Mucosa of rectum (tissue), 2 donors: ENCODE data around the gene PRKG1.

Source experiments
- H3K27ac ChIP-seq, 2 donors: one replicate each; pipeline ENCODE4 v1.7.0; 2013; ENCODE audit warnings: inconsistent platforms in 2 of 2, low read depth in 2 of 2, low read length in 2 of 2
- H3K27me3 ChIP-seq, 2 donors: one replicate each; pipeline ENCODE4 v1.7.0; 2013; ENCODE audit warnings: low read length in 2 of 2; ENCODE audit not compliant: control insufficient read depth in 2 of 2, insufficient read depth in 2 of 2
- H3K36me3 ChIP-seq, 2 donors: one replicate each; pipeline ENCODE4 v1.7.0; 2013; ENCODE audit warnings: low read length in 2 of 2; ENCODE audit not compliant: control insufficient read depth in 2 of 2, insufficient read depth in 2 of 2
- H3K4me1 ChIP-seq, 2 donors: one replicate each; pipeline ENCODE4 v1.7.0; 2013; ENCODE audit warnings: low read length in 2 of 2, mild to moderate bottlenecking in 1 of 2; ENCODE audit not compliant: control insufficient read depth in 2 of 2, insufficient read depth in 2 of 2
- H3K4me3 ChIP-seq, 2 donors: one replicate each; pipeline ENCODE4 v1.7.0; 2013; ENCODE audit warnings: low read length in 2 of 2
- H3K9ac ChIP-seq, 2 donors: one replicate each; pipeline ENCODE4 v1.7.0; 2013; ENCODE audit warnings: low read length in 2 of 2, low read depth in 1 of 2, mild to moderate bottlenecking in 1 of 2
- H3K9me3 ChIP-seq, 2 donors: one replicate each; pipeline ENCODE4 v1.7.0; 2013; ENCODE audit warnings: low read length in 2 of 2; ENCODE audit not compliant: control insufficient read depth in 2 of 2
- donor health status: healthy.
- donor health status: Normal muscosa, but diverticular disease.

The PRKG1 gene

DNA sequence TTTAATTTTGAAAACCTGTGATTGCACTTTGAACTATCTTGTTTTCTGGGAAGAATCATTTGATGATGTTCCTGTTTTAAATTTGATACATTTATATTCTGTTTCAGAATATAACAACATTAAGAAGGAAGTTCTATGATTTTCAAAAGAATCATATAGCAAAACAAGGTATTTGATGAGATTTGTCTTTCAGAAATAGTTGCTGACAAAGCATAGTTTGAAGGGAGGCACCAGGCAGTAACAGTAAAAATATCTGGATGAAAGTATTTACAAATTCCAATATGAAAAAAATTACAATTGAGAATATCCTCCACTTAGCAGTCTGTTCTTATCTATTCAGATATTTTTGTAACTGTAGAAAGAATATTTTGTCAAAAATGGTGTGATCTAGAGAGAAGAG lies 891.2 kb downstream of the PRKG1 start:
- Histone ChIP-seq H3K4me3 (no peak overlapping the region), H3K27ac (no peak overlapping the region), H3K9me3 (no peaks in the 10 kb centered on the region), H3K36me3 (no peaks in the 10 kb centered on the region), H3K9ac (no peak overlapping the region), H3K27me3 (no peaks in the 10 kb centered on the region), H3K4me1 (no peaks in the 10 kb centered on the region)

GRCh38 chr10:51972733-51973346 lies 898.6 kb downstream of the PRKG1 start:
- Histone ChIP-seq H3K9ac (no peak overlapping the region), H3K4me3 (no peak overlapping the region), H3K27me3 (no peaks in the 10 kb centered on the region), H3K36me3 (no peaks in the 10 kb centered on the region), H3K9me3 (no peaks in the 10 kb centered on the region), H3K27ac (no peak overlapping the region), H3K4me1 (no peaks in the 10 kb centered on the region)

- Histone ChIP-seq H3K27me3 (no peaks in the 10 kb centered on the region), H3K9ac (no peak overlapping the region)
Observed at GRCh38 chr10:51980752-51981151, 906.5 kb downstream of the PRKG1 start.

GRCh38 chr10:51981731-51982130 lies 907.4 kb downstream of the PRKG1 start:
- Histone ChIP-seq H3K27me3 (no peaks in the 10 kb centered on the region), H3K27ac (no peak overlapping the region), H3K9ac (no peak overlapping the region)

More at GRCh38 chr10:51980752-51981151, 906.5 kb downstream of the PRKG1 start:
- Histone ChIP-seq H3K4me3 (no peak overlapping the region), H3K27ac (no peak overlapping the region), H3K36me3 (no peaks in the 10 kb centered on the region), H3K4me1 (no peaks in the 10 kb centered on the region), H3K9me3 (no peaks in the 10 kb centered on the region)

DNA sequence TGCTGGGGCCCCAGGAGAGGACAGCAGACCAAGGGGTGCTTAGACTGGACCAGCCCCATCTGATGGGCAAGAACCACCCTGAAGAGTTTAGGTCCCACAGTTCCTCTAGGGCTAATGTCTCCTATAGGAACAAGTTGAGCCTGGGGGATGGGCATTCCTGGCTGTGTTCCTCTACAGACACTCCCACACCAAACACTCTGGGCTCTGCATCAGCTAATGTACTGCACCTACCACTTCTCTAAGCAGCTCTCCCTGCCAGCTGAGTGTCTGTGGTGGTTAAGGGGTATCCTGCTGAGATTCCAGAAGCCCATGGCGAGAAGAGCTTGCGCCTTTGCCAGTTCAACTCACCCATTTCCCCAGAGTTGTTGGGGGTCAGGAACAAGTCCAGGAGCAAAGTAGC lies 909.2 kb downstream of the PRKG1 start:
- H3K9me3 ChIP-seq: no peaks in the 10 kb centered on the region
- H3K36me3 ChIP-seq: no peaks in the 10 kb centered on the region
- H3K4me1 ChIP-seq: no peaks in the 10 kb centered on the region
- H3K4me3 ChIP-seq: no peak overlapping the region
- H3K27ac ChIP-seq: no peak overlapping the region
- no peak overlapping the region for H3K9ac ChIP-seq
- H3K27me3 ChIP-seq: no peaks in the 10 kb centered on the region

More at GRCh38 chr10:51981731-51982130, 907.4 kb downstream of the PRKG1 start:
- H3K9me3 ChIP-seq: no peaks in the 10 kb centered on the region
- H3K4me3 ChIP-seq: no peak overlapping the region
- no peaks in the 10 kb centered on the region for H3K4me1 ChIP-seq
- no peaks in the 10 kb centered on the region for H3K36me3 ChIP-seq

GRCh38 chr10:51985336-51985735 lies 911.0 kb downstream of the PRKG1 start:
- Histone ChIP-seq H3K36me3 (no peaks in the 10 kb centered on the region), H3K27me3 (no peaks in the 10 kb centered on the region), H3K4me1 (no peaks in the 10 kb centered on the region), H3K9me3 (no peaks in the 10 kb centered on the region), H3K27ac (no peak overlapping the region), H3K9ac (no peak overlapping the region), H3K4me3 (no peak overlapping the region)

GRCh38 chr10:51986516-51986915 lies 912.2 kb downstream of the PRKG1 start:
- Histone ChIP-seq H3K9me3 (no peaks in the 10 kb centered on the region), H3K36me3 (no peaks in the 10 kb centered on the region), H3K27me3 (no peaks in the 10 kb centered on the region), H3K27ac (no peak overlapping the region), H3K4me1 (no peaks in the 10 kb centered on the region), H3K9ac (no peak overlapping the region), H3K4me3 (no peak overlapping the region)

- H3K4me3 ChIP-seq: no peak overlapping the region
- no peak overlapping the region for H3K9ac ChIP-seq
- no peak overlapping the region for H3K27ac ChIP-seq
- H3K36me3 ChIP-seq: no peaks in the 10 kb centered on the region
- no peaks in the 10 kb centered on the region for H3K9me3 ChIP-seq
- H3K27me3 ChIP-seq: no peaks in the 10 kb centered on the region
- no peaks in the 10 kb centered on the region for H3K4me1 ChIP-seq
Observed at GRCh38 chr10:51993475-51993874, 919.2 kb downstream of the PRKG1 start.

- Histone ChIP-seq H3K9me3 (no peaks in the 10 kb centered on the region), H3K36me3 (no peaks in the 10 kb centered on the region), H3K4me1 (peaks cover 0 to 2% of the 10 kb centered on the region in 2 donors), H3K27me3 (no peaks in the 10 kb centered on the region), H3K4me3 (no peak overlapping the region), H3K27ac (no peak overlapping the region), H3K9ac (no peak overlapping the region)
Observed at GRCh38 chr10:51999096-51999495, 924.8 kb downstream of the PRKG1 start.

GRCh38 chr10:52004342-52004949 lies 930.2 kb downstream of the PRKG1 start:
- peaks cover 0 to 2% of the 10 kb centered on the region in 2 donors for H3K4me1 ChIP-seq
- H3K9me3 ChIP-seq: peaks cover 0 to 2% of the 10 kb centered on the region in 2 donors
- no peak overlapping the region for H3K9ac ChIP-seq
- no peak overlapping the region for H3K27ac ChIP-seq
- no peak overlapping the region for H3K4me3 ChIP-seq
- no peaks in the 10 kb centered on the region for H3K27me3 ChIP-seq
- no peaks in the 10 kb centered on the region for H3K36me3 ChIP-seq
